ENCODE data around the gene HEPN1. TPM values are rescaled to one million over a fixed set of nuclear protein-coding genes. Genes with fewer than 3 reads are reported as not detected.

Gene HEPN1
- total and polyA plus RNA-seq, 2 of the 8 experiments (the other 6 are each of a cell fraction or from before 2014, with no cell fraction given) = not detected

DNA sequence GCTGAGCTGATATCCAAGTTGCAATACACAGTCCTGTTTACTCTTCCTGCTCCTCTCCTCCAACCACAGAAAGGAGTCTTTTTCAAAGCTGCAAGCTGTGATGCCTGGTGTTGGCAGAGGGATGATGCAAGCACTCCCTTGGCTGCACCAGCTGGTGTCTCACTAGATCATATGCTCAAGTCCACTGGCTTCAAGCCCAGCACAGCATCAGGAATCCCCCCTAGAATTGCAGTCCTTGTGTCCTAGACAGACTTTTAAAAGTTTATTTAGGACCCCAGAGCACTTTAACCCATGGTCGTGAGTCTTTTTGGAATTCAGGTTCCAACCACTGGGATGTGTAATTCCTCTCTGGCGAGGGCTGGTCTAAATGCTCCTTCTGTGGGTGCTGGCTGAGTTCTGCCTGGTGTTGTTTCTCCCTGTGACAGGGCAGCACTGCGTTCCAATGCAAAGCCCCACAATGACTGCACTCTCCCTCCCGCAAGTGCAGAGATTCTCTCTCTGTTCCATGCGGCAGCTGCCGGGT lies 1.9 kb upstream of the HEPN1 start:
- H3K36me3 ChIP-seq (ENCODE audit: control insufficient read depth in 2 of 4, insufficient read depth in 4 of 4, low read length in 3 of 4) = no peaks in the 10 kb centered on the region
- H2AFZ ChIP-seq (ENCODE audit: low read length) = peak overlapping the region; percentile 85; the same call in 1 of the 2 replicates
- no peak overlapping the region for H2BK20ac ChIP-seq (ENCODE audit: low read length)
- H4K91ac ChIP-seq (replicated peaks; ENCODE audit: insufficient read length, low read length) = no peak overlapping the region
- H3K27me3 ChIP-seq (replicated peaks in 1 of 4; ENCODE audit: control insufficient read depth in 3 of 4, extremely low read depth in 1 of 4, insufficient read depth in 3 of 4, low read length in 3 of 4) = peaks cover 7 to 34% (median 27%) of the 10 kb centered on the region in 4 experiments
- H2AK5ac ChIP-seq (ENCODE audit: low read depth, low read length) = no peak overlapping the region
- CTCF ChIA-PET (ENCODE audit: partially characterized antibody) = interaction anchor here (0.8 to 1.9 kb wide), 3 partner anchors 25 to 80 kb away, joined by 3 to 5 read pairs (median 3); no protein-coding TSS in a partner anchor
- H3K4me3 ChIP-seq (ENCODE audit: extremely low read depth in 1 of 4, insufficient read depth in 2 of 4, low read depth in 3 of 4, low read length in 4 of 4) = no peak overlapping the region
- no peaks in the 10 kb centered on the region for H4K20me1 ChIP-seq (replicated peaks in 1 of 2; ENCODE audit: control insufficient read depth in 1 of 2, insufficient read depth in 2 of 2, low read length in 2 of 2)
- TF ChIP-seq GTF2F1 (IDR thresholded peaks at IDR 0.05; ENCODE audit: borderline replicate concordance, low read depth, low read length) = no peak
- TF ChIP-seq JUN (IDR thresholded peaks at IDR 0.05; ENCODE audit: low read depth, low read length) = no peak
- TF ChIP-seq EZH2 (IDR thresholded peaks at IDR 0.05; ENCODE audit: low read depth, low read length, severe bottlenecking) = no peak
- no peak overlapping the region for H3K14ac ChIP-seq (ENCODE audit: insufficient read length)
- no peak overlapping the region for H3K18ac ChIP-seq (ENCODE audit: extremely low read depth, low read length)
- no peak overlapping the region for H2BK15ac ChIP-seq (ENCODE audit: low read length)
- POLR2A ChIA-PET (ENCODE audit: partially characterized antibody) = no interaction called here
- no peak overlapping the region for H3K4me2 ChIP-seq (ENCODE audit: insufficient read depth in 1 of 2, low read depth in 2 of 2, low read length in 2 of 2)
- H3K79me1 ChIP-seq (ENCODE audit: low read depth, low read length) = no peaks in the 10 kb centered on the region
- H3K56ac ChIP-seq (replicated peaks; ENCODE audit: insufficient read length, low read depth, low read length) = no peak overlapping the region
- H2BK5ac ChIP-seq (ENCODE audit: low read depth, low read length) = no peak overlapping the region
- no peak overlapping the region for H2BK120ac ChIP-seq (replicated peaks; ENCODE audit: low read depth, low read length)
- no peak overlapping the region for H3K23ac ChIP-seq (ENCODE audit: insufficient read length)
- peaks cover 0 to 4% (median 2%) of the 10 kb centered on the region in 4 experiments; a peak in 3 of 7 replicates for H3K4me1 ChIP-seq (replicated peaks in 1 of 4; ENCODE audit: control insufficient read depth in 3 of 4, insufficient read depth in 4 of 4, low read length in 3 of 4)
- H2BK12ac ChIP-seq (ENCODE audit: low read depth, low read length) = no peak overlapping the region
- 71% methylated on average over 6 of the region's 6 CpGs; no CpG with 5 or more reads in 1 of the 2 experiments for WGBS, 2 experiments (ENCODE audit: extremely low coverage in 1 of 2, insufficient coverage in 1 of 2, insufficient read length in 1 of 2, insufficient replicate concordance in 2 of 2, low coverage in 1 of 2, low lambda C conversion rate in 2 of 2, missing lambda C conversion rate in 1 of 2)
- DNase-seq (ENCODE audit: low read depth in 1 of 2, low spot score in 2 of 2) (no peak), FAIRE-seq (peak; percentile 19)
- H3K4ac ChIP-seq (replicated peaks; ENCODE audit: insufficient read length, low read depth, low read length) = no peak overlapping the region
- H3K23me2 ChIP-seq (ENCODE audit: low read depth, low read length) = peaks cover 7% of the 10 kb centered on the region
- H4K5ac ChIP-seq (ENCODE audit: insufficient read length, low read depth, low read length) = no peak overlapping the region
- H3K79me2 ChIP-seq (ENCODE audit: control insufficient read depth in 1 of 2, insufficient read depth in 2 of 2, low read length in 2 of 2) = no peaks in the 10 kb centered on the region
- H4K8ac ChIP-seq (ENCODE audit: extremely low read depth, insufficient read depth, low read length) = no peak overlapping the region
- no peak overlapping the region for H3K27ac ChIP-seq (ENCODE audit: low read depth, low read length)
- peaks cover 0 to 5% of the 10 kb centered on the region in 2 experiments; a peak in 1 of 4 replicates for H3K9me3 ChIP-seq (ENCODE audit: insufficient read depth in 2 of 2, low read depth in 1 of 2, low read length in 1 of 2)
- no peak overlapping the region for H3K9ac ChIP-seq (replicated peaks in 1 of 4; ENCODE audit: extremely low read depth in 1 of 4, low read depth in 3 of 4, low read length in 3 of 4)
